ENCODE measurements around the gene OR52H1. TPM values are rescaled to one million over a fixed set of nuclear protein-coding genes. Genes with fewer than 3 reads are reported as not detected.
A peak's percentile ranks its signal among the peaks of the same experiment; 100 is the strongest.
"Not testable (repeated sequence)": the region's sequence is repeated elsewhere in the genome, so short reads cannot be mapped to it uniquely, and the experiment has no call there.

The OR52H1 gene
- not detected in 2 replicates for total RNA-seq

DNA sequence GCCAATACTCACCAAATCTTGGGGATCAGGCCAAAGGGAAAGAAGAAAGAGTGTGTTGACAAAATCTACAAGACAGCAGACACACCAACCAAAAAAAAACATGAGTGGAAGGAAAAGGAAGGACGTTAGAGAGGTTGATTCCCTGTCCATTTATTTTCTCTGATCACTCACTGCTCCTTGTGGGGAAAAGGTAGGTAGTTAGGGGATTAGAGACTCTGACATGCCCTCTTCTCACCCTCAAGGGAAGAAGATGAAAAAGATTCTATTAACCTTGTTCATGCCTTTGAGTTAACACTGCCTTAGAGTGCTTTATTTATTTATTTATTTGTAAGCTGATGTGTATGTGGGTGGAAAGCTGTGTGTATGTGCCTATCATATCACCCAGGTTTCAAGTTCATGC lies at the start of gene OR52H1:
OR52H1 (minus strand) TSS at position 101 of the 400 bp plus-strand sequence. CDS start 3,035 bp downstream, outside the sequence.
- Mint-ChIP-seq H3K9me3 (no peaks in the 10 kb centered on the region), H3K36me3 (ENCODE audit: low read depth) (no peaks in the 10 kb centered on the region), H3K4me1 (no peaks in the 10 kb centered on the region), H3K4me3 (no peak within 1 kb of the TSS), H3K27ac (no peak within 1 kb of the TSS), H3K27me3 (no peaks in the 10 kb centered on the region)
- intact Hi-C loops (cut with micrococcal nuclease), result no loop called here
- DNase-seq, result no peak

DNA sequence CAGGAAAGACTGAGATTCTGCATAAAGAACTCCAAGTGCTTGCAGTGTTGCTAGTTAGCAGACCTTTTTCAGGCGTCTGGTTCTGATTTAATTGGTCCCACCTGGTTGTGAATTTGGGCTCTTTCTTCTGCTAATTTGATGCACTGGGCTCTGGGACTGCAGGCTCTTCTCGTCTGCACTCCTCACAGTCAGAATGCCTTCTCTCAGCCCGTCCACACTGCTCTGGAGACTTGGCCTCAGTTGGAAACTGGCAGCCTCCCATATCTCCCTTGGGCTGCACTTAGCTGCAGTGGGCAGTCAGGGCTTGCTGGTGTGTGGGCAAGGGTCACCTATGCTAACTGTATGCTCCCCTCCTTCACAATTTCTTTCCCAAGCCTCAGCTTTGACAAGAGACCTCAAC lies 49.6 kb upstream of the OR52H1 start:
- intact Hi-C loops (cut with micrococcal nuclease), result no loop called here
- DNase-seq, result no peak
- no peak overlapping the region for H3K27ac Mint-ChIP-seq
- H3K4me1 Mint-ChIP-seq, result peaks cover 10% of the 10 kb centered on the region
- no peak overlapping the region for H3K4me3 Mint-ChIP-seq
- no peaks in the 10 kb centered on the region for H3K9me3 Mint-ChIP-seq
- H3K36me3 Mint-ChIP-seq (ENCODE audit: low read depth), result no peaks in the 10 kb centered on the region
- peaks cover 6% of the 10 kb centered on the region for H3K27me3 Mint-ChIP-seq

DNA sequence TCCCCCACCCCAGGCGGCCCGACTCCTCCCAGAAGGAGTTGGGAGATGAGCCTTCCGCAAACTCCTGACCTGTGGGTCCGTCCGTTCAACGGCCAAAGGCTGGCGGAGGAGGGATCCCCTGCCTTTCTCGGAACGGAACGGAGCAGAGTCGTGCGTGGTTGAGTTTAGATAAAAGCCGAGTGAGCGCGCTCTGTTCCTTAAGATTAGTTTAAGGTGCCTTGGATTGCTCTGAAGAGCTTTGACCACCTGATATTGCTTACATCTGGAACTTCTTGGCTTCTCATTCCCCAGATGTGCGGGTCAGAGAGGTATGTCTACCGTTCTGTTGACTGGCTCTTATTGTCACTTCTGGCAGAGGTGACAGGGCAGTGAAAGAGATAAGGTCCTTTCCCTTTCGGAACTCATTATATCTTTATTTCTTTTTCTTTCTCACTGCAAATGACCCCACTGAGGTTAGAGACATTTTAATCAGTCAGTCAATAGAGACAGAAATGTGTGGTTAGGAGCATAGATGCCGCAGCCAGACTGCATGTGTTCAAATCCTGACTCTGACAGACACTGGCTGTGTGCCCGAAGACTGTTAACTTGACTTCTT lies 48.4 kb upstream of the OR52H1 start, which contains the start of gene TRIM6:
TRIM6 (plus strand) TSS at position 31 of the 595 bp plus-strand sequence; CDS start at position 292, 261 bp downstream.
- DNase-seq, result peak; percentile 60
- Mint-ChIP-seq H3K27me3 (peaks cover 6% of the 10 kb centered on the region), H3K4me3 (peak within 1 kb of the TSS; percentile 77), H3K27ac (no peak within 1 kb of the TSS), H3K9me3 (no peaks in the 10 kb centered on the region), H3K4me1 (peaks cover 10% of the 10 kb centered on the region), H3K36me3 (ENCODE audit: low read depth) (no peaks in the 10 kb centered on the region)
- intact Hi-C loops (cut with micrococcal nuclease), result no loop called here

DNA sequence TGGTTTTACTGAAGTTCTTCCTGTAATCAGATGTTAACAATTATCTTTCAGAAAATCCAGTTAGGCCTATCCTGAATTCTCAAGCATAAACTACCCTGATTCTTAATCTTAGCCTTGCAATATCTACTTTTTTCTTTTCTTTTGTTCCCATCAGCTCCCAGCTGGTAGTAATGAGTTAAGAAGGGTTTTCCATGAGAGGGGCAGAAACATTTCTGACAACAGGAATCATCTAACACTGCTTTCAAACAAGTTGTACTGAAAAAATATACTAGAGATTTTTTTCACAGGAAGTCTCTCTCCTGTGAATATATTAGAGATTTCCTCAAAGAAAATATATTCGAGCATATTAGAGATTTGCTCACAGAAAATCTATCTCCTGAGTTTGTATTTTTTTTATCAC lies 44.8 kb upstream of the OR52H1 start:
- Mint-ChIP-seq H3K9me3 (no peaks in the 10 kb centered on the region), H3K36me3 (ENCODE audit: low read depth) (no peaks in the 10 kb centered on the region), H3K27me3 (peaks cover 6% of the 10 kb centered on the region), H3K27ac (no peak overlapping the region), H3K4me1 (peaks cover 8% of the 10 kb centered on the region), H3K4me3 (no peak overlapping the region)
- intact Hi-C loops (cut with micrococcal nuclease), result no loop called here
- no peak for DNase-seq

DNA sequence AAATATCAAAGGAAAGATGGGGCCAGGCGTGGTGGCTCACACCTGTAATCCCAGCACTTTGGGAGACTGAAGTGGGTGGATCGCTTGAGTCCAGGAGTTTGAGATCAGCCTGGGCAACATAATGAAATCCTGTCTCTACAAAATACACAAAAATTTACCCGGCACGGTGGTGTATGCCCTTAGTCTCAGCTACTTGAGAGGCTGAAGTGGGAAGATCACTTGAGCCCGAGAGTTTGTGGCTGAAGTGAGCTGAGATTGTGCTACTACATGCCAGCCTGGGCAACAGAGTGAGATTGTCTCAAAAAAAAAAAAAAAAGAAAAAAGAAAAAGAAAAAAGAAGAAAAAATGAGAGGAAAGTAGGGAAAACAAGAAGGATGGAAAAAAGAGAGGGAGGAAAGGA lies 44.3 kb upstream of the OR52H1 start:
- H3K4me3 Mint-ChIP-seq, result no peak overlapping the region
- peaks cover 8% of the 10 kb centered on the region for H3K4me1 Mint-ChIP-seq
- no peak overlapping the region for H3K27ac Mint-ChIP-seq
- H3K27me3 Mint-ChIP-seq, result peaks cover 2% of the 10 kb centered on the region
- H3K9me3 Mint-ChIP-seq, result no peaks in the 10 kb centered on the region
- no peak for DNase-seq
- intact Hi-C loops (cut with micrococcal nuclease), result no loop called here
- H3K36me3 Mint-ChIP-seq (ENCODE audit: low read depth), result no peaks in the 10 kb centered on the region

DNA sequence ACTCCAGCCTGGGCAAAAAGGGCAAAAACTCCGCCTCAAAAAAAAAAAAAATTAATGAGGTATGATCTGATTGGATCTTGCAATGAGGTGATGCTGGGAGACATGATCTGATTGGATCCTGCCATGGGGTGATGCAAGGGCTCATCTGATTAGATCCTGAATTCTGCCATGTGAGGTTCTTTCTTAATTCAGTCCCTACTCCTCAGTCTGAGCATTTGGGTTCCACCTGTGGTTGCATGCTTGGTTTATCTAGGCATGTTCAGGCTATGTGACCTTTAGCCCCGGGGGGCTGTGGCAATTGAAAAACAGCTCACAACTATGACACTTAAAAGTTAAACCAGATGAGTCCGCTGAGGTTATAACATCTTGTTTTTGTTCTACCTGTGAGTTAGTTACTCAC lies 43.3 kb upstream of the OR52H1 start:
- Mint-ChIP-seq H3K9me3 (no peaks in the 10 kb centered on the region), H3K27ac (no peak overlapping the region), H3K4me1 (peaks cover 2% of the 10 kb centered on the region), H3K27me3 (no peaks in the 10 kb centered on the region), H3K36me3 (ENCODE audit: low read depth) (no peaks in the 10 kb centered on the region), H3K4me3 (no peak overlapping the region)
- DNase-seq, result no peak
- intact Hi-C loops (cut with micrococcal nuclease), result no loop called here

DNA sequence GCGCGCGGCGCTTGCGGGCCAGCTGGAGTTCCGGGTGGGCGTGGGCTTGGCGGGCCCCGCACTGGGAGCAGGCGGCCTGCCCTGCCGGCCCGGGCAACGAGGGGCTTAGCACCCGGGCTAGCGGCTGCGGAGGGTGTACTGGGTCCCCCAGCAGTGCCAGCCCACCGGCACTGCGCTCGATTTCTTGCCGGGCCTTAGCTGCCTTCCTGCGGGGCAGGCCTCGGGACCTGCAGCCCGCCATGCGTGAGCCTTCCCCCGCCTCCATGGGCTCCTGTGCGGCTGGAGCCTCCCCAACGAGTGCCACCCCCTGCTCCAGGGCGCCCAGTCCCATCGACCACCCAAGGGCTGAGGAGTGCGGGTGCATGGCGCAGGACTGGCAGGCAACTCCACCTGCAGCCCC lies 41.6 kb upstream of the OR52H1 start:
- H3K36me3 Mint-ChIP-seq (ENCODE audit: low read depth); H3K27ac Mint-ChIP-seq; H3K27me3 Mint-ChIP-seq; H3K9me3 Mint-ChIP-seq; DNase-seq; H3K4me3 Mint-ChIP-seq; intact Hi-C loops (cut with micrococcal nuclease); H3K4me1 Mint-ChIP-seq: not testable (repeated sequence)

DNA sequence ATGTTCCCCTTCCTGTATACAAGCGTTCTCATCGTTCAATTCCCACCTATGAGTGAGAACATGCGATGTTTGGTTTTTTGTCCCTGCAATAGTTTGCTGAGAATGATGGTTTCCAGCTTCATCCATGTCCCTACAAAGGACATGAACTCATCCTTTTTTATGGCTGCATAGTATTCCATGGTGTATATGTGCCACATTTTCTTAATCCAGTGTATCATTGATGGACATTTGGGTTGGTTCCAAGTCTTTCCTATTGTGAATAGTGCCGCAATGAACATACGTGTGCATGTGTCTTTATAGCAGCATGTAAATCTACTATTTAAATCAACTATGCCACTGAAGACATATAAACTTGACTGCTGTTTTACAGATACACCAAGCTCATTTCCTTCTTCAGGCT lies 36.1 kb upstream of the OR52H1 start:
- H3K36me3 Mint-ChIP-seq (ENCODE audit: low read depth); H3K27ac Mint-ChIP-seq; H3K9me3 Mint-ChIP-seq; DNase-seq; H3K27me3 Mint-ChIP-seq; intact Hi-C loops (cut with micrococcal nuclease); H3K4me3 Mint-ChIP-seq; H3K4me1 Mint-ChIP-seq: not testable (repeated sequence)

DNA sequence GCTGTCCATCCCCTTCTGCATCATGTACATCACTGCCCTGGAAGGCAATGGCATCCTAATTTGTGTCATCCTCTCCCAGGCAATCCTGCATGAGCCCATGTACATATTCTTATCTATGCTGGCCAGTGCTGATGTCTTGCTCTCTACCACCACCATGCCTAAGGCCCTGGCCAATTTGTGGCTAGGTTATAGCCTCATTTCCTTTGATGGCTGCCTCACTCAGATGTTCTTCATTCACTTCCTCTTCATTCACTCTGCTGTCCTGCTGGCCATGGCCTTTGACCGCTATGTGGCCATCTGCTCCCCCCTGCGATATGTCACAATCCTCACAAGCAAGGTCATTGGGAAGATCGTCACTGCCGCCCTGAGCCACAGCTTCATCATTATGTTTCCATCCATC lies 32.7 kb upstream of the OR52H1 start:
- Mint-ChIP-seq H3K27me3 (no peaks in the 10 kb centered on the region), H3K9me3 (no peaks in the 10 kb centered on the region), H3K27ac (no peak overlapping the region), H3K4me3 (no peak overlapping the region), H3K4me1 (no peaks in the 10 kb centered on the region), H3K36me3 (ENCODE audit: low read depth) (no peaks in the 10 kb centered on the region)
- intact Hi-C loops (cut with micrococcal nuclease), result no loop called here
- no peak for DNase-seq

DNA sequence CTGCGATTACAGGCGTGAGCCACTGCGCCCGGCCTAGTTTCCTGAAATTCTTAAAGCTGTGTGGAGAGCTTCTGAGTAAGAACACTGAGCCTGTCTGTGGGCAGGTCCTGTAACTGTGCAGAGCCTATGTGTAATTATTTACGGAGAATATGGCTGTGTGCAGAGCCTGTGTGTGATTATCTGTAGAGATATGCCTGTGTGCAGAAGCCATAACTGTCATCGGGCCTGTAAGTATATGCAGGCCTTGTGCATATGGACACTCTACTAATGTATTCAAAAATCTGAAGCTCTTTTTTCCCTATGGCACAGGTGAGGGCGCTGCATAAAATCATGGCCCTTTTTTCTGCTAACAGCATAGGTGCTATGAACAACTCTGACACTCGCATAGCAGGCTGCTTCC lies 32.2 kb upstream of the OR52H1 start, which contains the start of gene OR52B6:
OR52B6 (plus strand) TSS at position 301 of the 400 bp plus-strand sequence; CDS start at position 301, 0 bp downstream.
- H3K4me1 Mint-ChIP-seq, result no peaks in the 10 kb centered on the region
- intact Hi-C loops (cut with micrococcal nuclease), result no loop called here
- no peaks in the 10 kb centered on the region for H3K36me3 Mint-ChIP-seq (ENCODE audit: low read depth)
- DNase-seq, result no peak
- H3K9me3 Mint-ChIP-seq, result no peaks in the 10 kb centered on the region
- H3K27me3 Mint-ChIP-seq, result no peaks in the 10 kb centered on the region
- no peak within 1 kb of the TSS for H3K27ac Mint-ChIP-seq
- no peak within 1 kb of the TSS for H3K4me3 Mint-ChIP-seq

DNA sequence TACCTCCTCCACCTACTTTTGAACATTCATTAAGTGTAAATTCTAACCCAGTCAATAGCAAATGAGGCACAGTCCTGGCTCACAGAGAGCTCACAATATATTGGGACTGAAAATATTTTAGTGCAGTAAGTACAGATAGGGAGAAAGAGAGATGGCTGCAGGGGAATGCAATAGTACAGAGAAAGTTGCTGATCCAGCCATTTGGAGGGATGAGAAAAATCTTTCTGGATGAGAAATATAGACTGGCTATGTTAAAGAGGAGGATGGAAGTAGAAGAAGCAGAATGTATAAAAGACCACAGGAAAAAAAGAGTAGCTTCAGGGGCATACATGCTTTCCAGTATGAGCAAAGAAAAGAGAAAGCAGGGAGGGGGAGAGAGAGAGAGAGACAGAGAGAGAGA lies 28.8 kb upstream of the OR52H1 start:
- DNase-seq, result no peak
- intact Hi-C loops (cut with micrococcal nuclease), result no loop called here
- Mint-ChIP-seq H3K36me3 (ENCODE audit: low read depth) (no peaks in the 10 kb centered on the region), H3K4me3 (no peak overlapping the region), H3K27ac (no peak overlapping the region), H3K9me3 (no peaks in the 10 kb centered on the region), H3K4me1 (no peaks in the 10 kb centered on the region), H3K27me3 (no peaks in the 10 kb centered on the region)

DNA sequence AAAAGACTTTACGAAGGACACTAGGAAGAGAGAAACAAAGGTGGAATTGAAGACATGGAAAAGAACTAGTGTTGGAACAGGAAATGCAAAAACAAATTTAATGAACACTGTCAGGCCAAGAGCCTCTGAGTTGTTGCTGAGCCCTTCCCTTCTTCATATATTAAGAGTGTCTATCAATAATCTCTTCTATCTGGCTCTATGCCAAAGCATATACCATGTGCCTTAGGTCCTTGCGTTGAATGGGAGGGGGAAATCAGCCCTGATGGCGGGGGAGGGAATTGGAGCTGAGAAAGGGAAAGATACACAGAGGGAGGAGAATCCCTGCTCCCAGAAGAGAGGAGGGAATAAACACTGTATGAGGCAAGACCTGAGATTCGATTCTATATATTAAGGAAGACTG lies 26.8 kb upstream of the OR52H1 start:
- Mint-ChIP-seq H3K27ac (no peak overlapping the region), H3K36me3 (ENCODE audit: low read depth) (no peaks in the 10 kb centered on the region), H3K4me3 (no peak overlapping the region), H3K27me3 (no peaks in the 10 kb centered on the region), H3K4me1 (no peaks in the 10 kb centered on the region), H3K9me3 (no peaks in the 10 kb centered on the region)
- no peak for DNase-seq
- intact Hi-C loops (cut with micrococcal nuclease), result no loop called here

DNA sequence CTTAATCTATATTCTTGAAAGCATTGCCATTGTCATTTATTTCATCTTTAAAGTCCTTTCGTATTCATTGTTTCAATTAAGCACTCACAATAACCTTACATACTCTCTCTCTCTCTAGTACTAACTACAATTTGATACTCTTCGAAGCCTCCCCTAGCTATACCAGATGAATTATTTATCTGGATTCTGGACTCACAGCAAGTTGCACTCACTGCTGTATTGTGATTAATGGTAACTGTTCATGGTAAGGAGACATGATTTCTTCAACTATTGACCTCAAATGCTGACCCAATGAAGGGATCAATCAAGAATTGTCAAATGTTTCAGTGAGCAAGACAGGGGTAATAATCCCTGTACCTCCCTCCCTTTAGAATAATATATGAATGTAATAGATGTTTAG lies 26.3 kb upstream of the OR52H1 start:
- no peaks in the 10 kb centered on the region for H3K36me3 Mint-ChIP-seq (ENCODE audit: low read depth)
- no peaks in the 10 kb centered on the region for H3K27me3 Mint-ChIP-seq
- intact Hi-C loops (cut with micrococcal nuclease), result no loop called here
- H3K27ac Mint-ChIP-seq, result no peak overlapping the region
- H3K4me1 Mint-ChIP-seq, result no peaks in the 10 kb centered on the region
- H3K9me3 Mint-ChIP-seq, result no peaks in the 10 kb centered on the region
- no peak for DNase-seq
- no peak overlapping the region for H3K4me3 Mint-ChIP-seq

DNA sequence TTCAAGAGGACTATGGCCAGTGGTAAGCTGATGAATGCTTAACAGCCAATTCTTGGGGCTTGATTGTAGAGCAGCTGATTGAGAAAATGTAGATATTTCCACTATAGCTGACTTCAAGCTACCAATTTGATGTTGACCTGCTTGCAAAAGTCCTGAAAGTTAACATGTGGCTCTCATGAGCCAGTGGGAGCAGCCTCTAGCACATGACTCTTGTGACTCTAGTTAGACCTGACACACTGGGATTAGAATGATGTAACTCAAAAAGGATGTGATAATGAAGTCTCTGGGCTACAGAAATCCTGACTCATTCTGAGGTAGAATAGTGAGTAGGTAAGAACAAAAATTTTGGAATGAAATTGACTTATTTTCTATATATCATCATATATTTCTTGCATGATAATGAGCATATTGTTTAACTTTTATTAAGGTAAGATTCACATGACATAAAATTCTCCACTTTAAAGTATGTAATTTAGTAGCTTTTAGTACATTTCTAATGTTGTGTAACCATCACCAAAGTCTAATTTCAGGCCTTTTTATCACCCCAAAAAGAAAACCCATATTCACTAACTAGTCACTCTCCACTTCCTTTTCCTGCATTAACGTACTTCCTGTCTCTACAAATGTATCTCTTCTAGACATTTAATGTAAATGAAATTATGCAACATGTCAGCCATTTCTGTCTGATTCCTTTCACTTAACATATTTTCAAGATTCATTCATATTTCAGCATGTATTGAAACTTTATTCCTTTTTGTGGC lies 16.1 kb upstream of the OR52H1 start:
- Mint-ChIP-seq H3K27me3 (peaks cover 2% of the 10 kb centered on the region), H3K27ac (no peak overlapping the region), H3K36me3 (ENCODE audit: low read depth) (no peaks in the 10 kb centered on the region), H3K9me3 (peaks cover 6% of the 10 kb centered on the region), H3K4me3 (no peak overlapping the region), H3K4me1 (peaks cover 3% of the 10 kb centered on the region)
- no peak for DNase-seq
- intact Hi-C loops (cut with micrococcal nuclease), result no loop called here

All from activated CD4-positive, alpha-beta T cell treated with anti-CD3 and anti-CD28 coated beads, Interleukin-2, amount 10 ng/mL, durations not matched to agents 24 days and 14 days (primary cell).